ENCODE results near the gene HACL1. TPM values are rescaled to one million over a fixed set of nuclear protein-coding genes. Genes with fewer than 3 reads are reported as not detected.

The HACL1 gene
- total RNA-seq, 1 experiment from 2014 or later, result 44.9 TPM

DNA sequence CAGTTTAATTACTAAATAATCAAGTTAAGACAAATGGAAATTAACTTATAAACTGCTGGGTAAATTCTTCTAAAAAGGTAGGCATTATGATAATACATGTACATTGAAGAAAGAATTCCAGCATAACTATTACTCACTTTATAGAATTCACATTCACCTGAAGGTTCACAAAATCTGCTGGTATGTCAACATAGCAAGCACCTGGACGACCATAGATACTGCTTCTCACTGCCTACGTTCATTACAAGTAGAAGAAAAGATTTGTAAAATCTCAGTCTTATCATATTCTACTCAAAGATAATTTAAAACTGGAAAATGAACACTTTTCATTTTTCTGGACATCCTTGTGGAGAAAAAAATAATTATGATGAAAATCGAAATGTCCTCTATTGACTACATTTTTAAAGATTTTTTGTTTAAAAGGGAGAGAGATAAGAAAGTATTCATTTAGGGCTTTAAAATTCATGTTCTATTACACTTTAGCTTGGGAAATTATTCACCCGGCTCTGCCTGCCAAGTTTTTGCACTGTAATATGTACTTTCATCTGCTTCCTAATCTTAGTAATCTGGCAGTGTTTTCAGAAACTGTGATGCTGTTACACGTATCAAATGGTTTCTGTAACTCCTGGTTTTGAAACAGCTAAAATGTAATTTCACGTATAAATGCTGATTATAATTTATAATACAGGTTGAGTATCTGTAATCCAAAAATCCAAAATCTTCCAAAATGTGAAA, 16.1 kb downstream of the HACL1 start:
- DNase-seq (ENCODE audit: low spot score) (no peak), ATAC-seq (no peak)
- POLR2A ChIA-PET, result no interaction called here
- Mint-ChIP-seq H3K4me3 (no peak overlapping the region), H3K27me3 (ENCODE audit: low read depth) (no peaks in the 10 kb centered on the region), H3K27ac (no peak overlapping the region), H3K9me3 (no peaks in the 10 kb centered on the region), H3K36me3 (peaks cover 46% of the 10 kb centered on the region), H3K4me1 (no peaks in the 10 kb centered on the region)
- TF ChIP-seq, protein P1, sequence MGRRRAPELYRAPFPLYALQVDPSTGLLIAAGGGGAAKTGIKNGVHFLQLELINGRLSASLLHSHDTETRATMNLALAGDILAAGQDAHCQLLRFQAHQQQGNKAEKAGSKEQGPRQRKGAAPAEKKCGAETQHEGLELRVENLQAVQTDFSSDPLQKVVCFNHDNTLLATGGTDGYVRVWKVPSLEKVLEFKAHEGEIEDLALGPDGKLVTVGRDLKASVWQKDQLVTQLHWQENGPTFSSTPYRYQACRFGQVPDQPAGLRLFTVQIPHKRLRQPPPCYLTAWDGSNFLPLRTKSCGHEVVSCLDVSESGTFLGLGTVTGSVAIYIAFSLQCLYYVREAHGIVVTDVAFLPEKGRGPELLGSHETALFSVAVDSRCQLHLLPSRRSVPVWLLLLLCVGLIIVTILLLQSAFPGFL (CRISPR knock-in tag; IDR thresholded peaks at IDR 0.05; ENCODE audit: borderline replicate concordance), result no peak
- TF ChIP-seq, protein P2, sequence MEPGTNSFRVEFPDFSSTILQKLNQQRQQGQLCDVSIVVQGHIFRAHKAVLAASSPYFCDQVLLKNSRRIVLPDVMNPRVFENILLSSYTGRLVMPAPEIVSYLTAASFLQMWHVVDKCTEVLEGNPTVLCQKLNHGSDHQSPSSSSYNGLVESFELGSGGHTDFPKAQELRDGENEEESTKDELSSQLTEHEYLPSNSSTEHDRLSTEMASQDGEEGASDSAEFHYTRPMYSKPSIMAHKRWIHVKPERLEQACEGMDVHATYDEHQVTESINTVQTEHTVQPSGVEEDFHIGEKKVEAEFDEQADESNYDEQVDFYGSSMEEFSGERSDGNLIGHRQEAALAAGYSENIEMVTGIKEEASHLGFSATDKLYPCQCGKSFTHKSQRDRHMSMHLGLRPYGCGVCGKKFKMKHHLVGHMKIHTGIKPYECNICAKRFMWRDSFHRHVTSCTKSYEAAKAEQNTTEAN (CRISPR knock-in tag; IDR thresholded peaks at IDR 0.05), result no peak
- TF ChIP-seq MLX (CRISPR knock-in tag; IDR thresholded peaks at IDR 0.05) (no peak), CREM (CRISPR knock-in tag; IDR thresholded peaks at IDR 0.05) (no peak), ERG (CRISPR knock-in tag; IDR thresholded peaks at IDR 0.05) (no peak), CREB1 (CRISPR knock-in tag; IDR thresholded peaks at IDR 0.05) (no peak), ZNF263 (CRISPR knock-in tag; IDR thresholded peaks at IDR 0.05; ENCODE audit: low read depth) (no peak), EMX1 (CRISPR knock-in tag; IDR thresholded peaks at IDR 0.05) (no peak), HMGXB4 (CRISPR knock-in tag; IDR thresholded peaks at IDR 0.05) (no peak), MYBL2 (CRISPR knock-in tag; IDR thresholded peaks at IDR 0.05) (no peak), ATF1 (CRISPR knock-in tag; IDR thresholded peaks at IDR 0.05) (no peak), OVOL2 (CRISPR knock-in tag; IDR thresholded peaks at IDR 0.05; ENCODE audit: borderline replicate concordance) (no peak), ZNF138 (CRISPR knock-in tag; conservative IDR thresholded peaks at IDR 0.05) (no peak), ZBTB21 (CRISPR knock-in tag; IDR thresholded peaks at IDR 0.05; ENCODE audit: borderline replicate concordance) (no peak), MXD4 (CRISPR knock-in tag; IDR thresholded peaks at IDR 0.05; ENCODE audit: borderline replicate concordance) (no peak), ZNF416 (CRISPR knock-in tag; IDR thresholded peaks at IDR 0.05) (no peak), GTF2I (CRISPR knock-in tag; conservative IDR thresholded peaks at IDR 0.05) (no peak)
- TF ChIP-seq, protein P3, sequence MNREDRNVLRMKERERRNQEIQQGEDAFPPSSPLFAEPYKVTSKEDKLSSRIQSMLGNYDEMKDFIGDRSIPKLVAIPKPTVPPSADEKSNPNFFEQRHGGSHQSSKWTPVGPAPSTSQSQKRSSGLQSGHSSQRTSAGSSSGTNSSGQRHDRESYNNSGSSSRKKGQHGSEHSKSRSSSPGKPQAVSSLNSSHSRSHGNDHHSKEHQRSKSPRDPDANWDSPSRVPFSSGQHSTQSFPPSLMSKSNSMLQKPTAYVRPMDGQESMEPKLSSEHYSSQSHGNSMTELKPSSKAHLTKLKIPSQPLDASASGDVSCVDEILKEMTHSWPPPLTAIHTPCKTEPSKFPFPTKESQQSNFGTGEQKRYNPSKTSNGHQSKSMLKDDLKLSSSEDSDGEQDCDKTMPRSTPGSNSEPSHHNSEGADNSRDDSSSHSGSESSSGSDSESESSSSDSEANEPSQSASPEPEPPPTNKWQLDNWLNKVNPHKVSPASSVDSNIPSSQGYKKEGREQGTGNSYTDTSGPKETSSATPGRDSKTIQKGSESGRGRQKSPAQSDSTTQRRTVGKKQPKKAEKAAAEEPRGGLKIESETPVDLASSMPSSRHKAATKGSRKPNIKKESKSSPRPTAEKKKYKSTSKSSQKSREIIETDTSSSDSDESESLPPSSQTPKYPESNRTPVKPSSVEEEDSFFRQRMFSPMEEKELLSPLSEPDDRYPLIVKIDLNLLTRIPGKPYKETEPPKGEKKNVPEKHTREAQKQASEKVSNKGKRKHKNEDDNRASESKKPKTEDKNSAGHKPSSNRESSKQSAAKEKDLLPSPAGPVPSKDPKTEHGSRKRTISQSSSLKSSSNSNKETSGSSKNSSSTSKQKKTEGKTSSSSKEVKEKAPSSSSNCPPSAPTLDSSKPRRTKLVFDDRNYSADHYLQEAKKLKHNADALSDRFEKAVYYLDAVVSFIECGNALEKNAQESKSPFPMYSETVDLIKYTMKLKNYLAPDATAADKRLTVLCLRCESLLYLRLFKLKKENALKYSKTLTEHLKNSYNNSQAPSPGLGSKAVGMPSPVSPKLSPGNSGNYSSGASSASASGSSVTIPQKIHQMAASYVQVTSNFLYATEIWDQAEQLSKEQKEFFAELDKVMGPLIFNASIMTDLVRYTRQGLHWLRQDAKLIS (CRISPR knock-in tag; IDR thresholded peaks at IDR 0.05; ENCODE audit: borderline replicate concordance), result no peak
- CTCF ChIA-PET, result no interaction called here

Data from WTC11 (cell line).